SK-N-SH treated with all-trans-retinoic acid at 6 μM for 48 hours (cell line): ENCODE measurements around the gene SAA2.

Experiments used
- ARNTL ChIP-seq: fragments of 450-650 bp; formaldehyde crosslinking; IDR thresholded peaks from 2 replicates; pipeline ENCODE4 v1.5.0; 2020; ENCODE audit warnings: low read depth, mild to moderate bottlenecking, moderate library complexity, borderline replicate concordance
- BACH2 ChIP-seq: fragments of 250-450 bp; sonication (Bioruptor Pico); IDR thresholded peaks from 2 replicates; pipeline ENCODE4 v1.9.0; 2021; ENCODE audit warnings: mild to moderate bottlenecking, borderline replicate concordance
- CSDC2 ChIP-seq: fragments of 250-450 bp; sonication (Bioruptor Pico); IDR thresholded peaks from 2 replicates; pipeline ENCODE4 v1.5.0; 2020; ENCODE audit warnings: mild to moderate bottlenecking, moderate library complexity
- ESRRG ChIP-seq: fragments of 250-450 bp; sonication (Bioruptor Pico); IDR thresholded peaks from 2 replicates; pipeline ENCODE4 v1.6.1; 2021; ENCODE audit warnings: mild to moderate bottlenecking
- OSR1 ChIP-seq: fragments of 250-450 bp; sonication (Bioruptor Pico); IDR thresholded peaks from 2 replicates; pipeline ENCODE4 v1.8.0; 2022; ENCODE audit warnings: moderate library complexity, mild to moderate bottlenecking, inconsistent platforms
- SNAI2 ChIP-seq: fragments of 250-450 bp; sonication (Bioruptor Pico); IDR thresholded peaks from 2 replicates; pipeline ENCODE4 v1.5.0; 2020; ENCODE audit warnings: mild to moderate bottlenecking, moderate library complexity
- TOX ChIP-seq: fragments of 250-450 bp; sonication (Bioruptor Pico); IDR thresholded peaks from 2 replicates; pipeline ENCODE4 v1.8.0; 2021; ENCODE audit warnings: mild to moderate bottlenecking, moderate library complexity, borderline replicate concordance
- ZFP3 ChIP-seq: fragments of 250-450 bp; sonication (Bioruptor Pico); IDR thresholded peaks from 2 replicates; pipeline ENCODE4 v1.5.0; 2020; ENCODE audit warnings: mild to moderate bottlenecking, moderate library complexity
- ZFP30 ChIP-seq: fragments of 450-650 bp; formaldehyde crosslinking; IDR thresholded peaks from 2 replicates; pipeline ENCODE4 v1.5.0; 2022; ENCODE audit warnings: mild to moderate bottlenecking, moderate library complexity
- ZNF70 ChIP-seq: fragments of 450-650 bp; formaldehyde crosslinking; IDR thresholded peaks from 2 replicates; pipeline ENCODE4 v1.5.0; 2020; ENCODE audit warnings: mild to moderate bottlenecking, moderate library complexity
- ZNF8 ChIP-seq: fragments of 450-650 bp; formaldehyde crosslinking; IDR thresholded peaks from 2 replicates; pipeline ENCODE4 v1.5.0; 2020; ENCODE audit warnings: mild to moderate bottlenecking, moderate library complexity
- TF ChIP-seq, protein P1 (sequence below): fragments of 250-450 bp; sonication (Bioruptor Pico); IDR thresholded peaks from 2 replicates; pipeline ENCODE4 v1.8.0; 2020; ENCODE audit warnings: mild to moderate bottlenecking, moderate library complexity, borderline replicate concordance
- TF ChIP-seq, protein P2 (sequence below): fragments of 250-450 bp; sonication (Bioruptor Pico); IDR thresholded peaks from 2 replicates; pipeline ENCODE4 v1.5.0; 2020; ENCODE audit warnings: mild to moderate bottlenecking, moderate library complexity

GRCh38 chr11:18259259-18259658 is 10.8 kb upstream of the SAA2 start:
- TF ChIP-seq CSDC2 (no peak), SNAI2 (CRISPR knock-in tag) (no peak), ZNF8 (no peak), ZFP3 (no peak), OSR1 (no peak), BACH2 (CRISPR knock-in tag) (no peak), ESRRG (CRISPR knock-in tag) (no peak), TOX (CRISPR knock-in tag) (no peak), ZFP30 (CRISPR knock-in tag) (no peak), ARNTL (CRISPR knock-in tag) (no peak), ZNF70 (no peak)
- TF ChIP-seq, protein P1, sequence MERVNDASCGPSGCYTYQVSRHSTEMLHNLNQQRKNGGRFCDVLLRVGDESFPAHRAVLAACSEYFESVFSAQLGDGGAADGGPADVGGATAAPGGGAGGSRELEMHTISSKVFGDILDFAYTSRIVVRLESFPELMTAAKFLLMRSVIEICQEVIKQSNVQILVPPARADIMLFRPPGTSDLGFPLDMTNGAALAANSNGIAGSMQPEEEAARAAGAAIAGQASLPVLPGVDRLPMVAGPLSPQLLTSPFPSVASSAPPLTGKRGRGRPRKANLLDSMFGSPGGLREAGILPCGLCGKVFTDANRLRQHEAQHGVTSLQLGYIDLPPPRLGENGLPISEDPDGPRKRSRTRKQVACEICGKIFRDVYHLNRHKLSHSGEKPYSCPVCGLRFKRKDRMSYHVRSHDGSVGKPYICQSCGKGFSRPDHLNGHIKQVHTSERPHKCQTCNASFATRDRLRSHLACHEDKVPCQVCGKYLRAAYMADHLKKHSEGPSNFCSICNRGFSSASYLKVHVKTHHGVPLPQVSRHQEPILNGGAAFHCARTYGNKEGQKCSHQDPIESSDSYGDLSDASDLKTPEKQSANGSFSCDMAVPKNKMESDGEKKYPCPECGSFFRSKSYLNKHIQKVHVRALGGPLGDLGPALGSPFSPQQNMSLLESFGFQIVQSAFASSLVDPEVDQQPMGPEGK (CRISPR knock-in tag) = no peak
- TF ChIP-seq, protein P2, sequence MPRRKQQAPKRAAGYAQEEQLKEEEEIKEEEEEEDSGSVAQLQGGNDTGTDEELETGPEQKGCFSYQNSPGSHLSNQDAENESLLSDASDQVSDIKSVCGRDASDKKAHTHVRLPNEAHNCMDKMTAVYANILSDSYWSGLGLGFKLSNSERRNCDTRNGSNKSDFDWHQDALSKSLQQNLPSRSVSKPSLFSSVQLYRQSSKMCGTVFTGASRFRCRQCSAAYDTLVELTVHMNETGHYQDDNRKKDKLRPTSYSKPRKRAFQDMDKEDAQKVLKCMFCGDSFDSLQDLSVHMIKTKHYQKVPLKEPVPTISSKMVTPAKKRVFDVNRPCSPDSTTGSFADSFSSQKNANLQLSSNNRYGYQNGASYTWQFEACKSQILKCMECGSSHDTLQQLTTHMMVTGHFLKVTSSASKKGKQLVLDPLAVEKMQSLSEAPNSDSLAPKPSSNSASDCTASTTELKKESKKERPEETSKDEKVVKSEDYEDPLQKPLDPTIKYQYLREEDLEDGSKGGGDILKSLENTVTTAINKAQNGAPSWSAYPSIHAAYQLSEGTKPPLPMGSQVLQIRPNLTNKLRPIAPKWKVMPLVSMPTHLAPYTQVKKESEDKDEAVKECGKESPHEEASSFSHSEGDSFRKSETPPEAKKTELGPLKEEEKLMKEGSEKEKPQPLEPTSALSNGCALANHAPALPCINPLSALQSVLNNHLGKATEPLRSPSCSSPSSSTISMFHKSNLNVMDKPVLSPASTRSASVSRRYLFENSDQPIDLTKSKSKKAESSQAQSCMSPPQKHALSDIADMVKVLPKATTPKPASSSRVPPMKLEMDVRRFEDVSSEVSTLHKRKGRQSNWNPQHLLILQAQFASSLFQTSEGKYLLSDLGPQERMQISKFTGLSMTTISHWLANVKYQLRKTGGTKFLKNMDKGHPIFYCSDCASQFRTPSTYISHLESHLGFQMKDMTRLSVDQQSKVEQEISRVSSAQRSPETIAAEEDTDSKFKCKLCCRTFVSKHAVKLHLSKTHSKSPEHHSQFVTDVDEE = no peak
